ENCODE data around the gene NELL1.

- TF ChIP-seq POLR2AphosphoS5 (IDR thresholded peaks at IDR 0.05; ENCODE audit: low read depth, low read length) (no peak), TAF1 (IDR thresholded peaks at IDR 0.05; ENCODE audit: borderline replicate concordance, insufficient read depth, low read length) (no peak)
Measured at GRCh38 chr11:20835561-20835960, 166.2 kb downstream of the NELL1 start.
